GM21825 (cell line): ENCODE results near the gene ERCC2.
"Not testable (repeated sequence)": the region's sequence is repeated elsewhere in the genome, so short reads cannot be mapped to it uniquely, and the experiment has no call there.

Source experiments
- ATAC-seq: cut with Tn5 transposase; IDR thresholded peaks from one replicate; pipeline ENCODE4 v1.9.1; 2021; ENCODE audit warnings: mild to moderate bottlenecking, moderate library complexity; ENCODE audit not compliant: unreplicated experiment

The ERCC2 gene

GRCh38 chr19:45370410-45371204 lies at the start of gene ERCC2:
Gene ERCC2 (minus strand): TSS chr19:45370573. CDS start chr19:45370540, 33 bp downstream.
- ATAC-seq = peak; percentile 94

DNA sequence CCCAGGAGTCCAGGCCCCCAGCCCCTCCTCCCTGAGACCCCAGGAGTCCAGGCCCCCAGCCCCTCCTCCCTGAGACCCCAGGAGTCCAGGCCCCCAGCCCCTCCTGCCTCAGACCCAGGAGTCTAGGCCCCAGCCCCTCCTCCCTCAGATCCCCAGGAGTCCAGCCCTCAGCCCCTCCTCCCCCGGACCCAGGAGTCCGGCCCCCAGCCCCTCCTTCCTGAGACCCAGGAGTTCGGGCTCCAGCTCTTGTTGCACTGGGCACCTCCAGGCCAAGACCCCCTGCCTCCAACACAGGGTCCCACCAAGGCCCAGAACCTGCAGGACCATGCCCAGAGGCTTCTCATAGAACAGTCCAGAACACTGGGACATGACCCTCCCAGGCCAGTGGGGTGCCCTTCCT lies 49.5 kb upstream of the ERCC2 start:
- no peak for ATAC-seq

DNA sequence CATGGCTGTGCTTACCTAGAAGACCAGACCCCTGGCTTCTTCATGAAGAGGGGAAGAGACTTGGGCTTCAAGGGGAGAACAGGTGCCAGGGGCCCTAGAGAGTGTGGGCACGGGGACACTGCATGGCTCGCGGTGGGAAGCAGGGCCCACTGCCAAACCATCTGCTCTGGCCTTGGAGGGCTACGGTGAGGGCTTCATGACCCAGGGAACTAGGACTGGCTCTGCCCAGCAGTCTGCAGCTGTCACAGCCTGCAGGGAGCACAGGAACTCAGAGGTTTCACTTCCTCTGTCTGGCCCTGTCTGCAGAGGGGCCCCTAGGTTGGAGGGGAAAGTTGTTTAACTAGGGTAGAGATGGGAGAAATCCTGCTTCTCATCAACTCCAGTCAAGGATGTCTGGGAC lies 49.0 kb upstream of the ERCC2 start:
- ATAC-seq = peak; percentile 44

- no peak for ATAC-seq
Measured at GRCh38 chr19:45418802-45419201, 48.4 kb upstream of the ERCC2 start.

DNA sequence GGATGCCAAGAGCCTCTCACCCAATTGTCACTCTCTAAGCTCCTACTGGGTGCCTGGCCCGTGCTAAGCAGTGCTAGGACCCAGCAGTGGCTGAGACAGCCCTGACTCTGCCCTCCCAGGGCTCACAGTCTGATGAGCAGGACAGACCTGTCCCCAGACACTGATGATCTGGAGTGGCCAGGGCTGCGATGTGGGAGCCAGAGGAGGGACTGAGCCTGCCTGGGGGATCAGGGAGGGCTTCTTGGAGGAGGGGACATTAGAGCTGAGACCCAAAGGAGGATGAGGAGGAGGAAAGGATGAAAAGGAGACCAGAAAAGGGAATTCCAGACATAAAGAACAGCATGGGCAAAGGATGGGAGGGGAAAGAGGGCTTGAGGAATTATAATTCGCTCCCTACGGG lies 46.8 kb upstream of the ERCC2 start:
- ATAC-seq = no peak

GRCh38 chr19:45414468-45414867 lies 44.1 kb upstream of the ERCC2 start:
- ATAC-seq = no peak

DNA sequence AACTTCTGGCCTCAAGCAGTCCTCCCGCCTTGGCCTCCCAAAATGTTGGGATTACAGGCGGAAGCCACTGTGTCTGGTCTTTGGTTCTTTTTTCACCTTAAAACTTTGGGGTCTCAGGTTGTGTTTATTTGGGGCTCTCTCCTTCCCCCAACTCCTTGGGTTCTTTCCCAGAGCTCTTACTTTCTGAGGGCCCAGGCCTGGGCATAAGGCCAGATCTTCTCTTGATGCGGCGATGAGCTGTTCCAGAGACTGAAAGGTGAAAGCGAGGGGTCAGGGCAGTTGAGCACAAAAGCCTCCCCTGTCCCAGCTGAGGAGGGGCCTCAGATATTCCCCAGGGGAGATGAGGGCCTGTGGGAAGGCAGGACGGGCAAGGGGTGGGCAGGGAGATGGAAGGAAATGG lies 43.1 kb upstream of the ERCC2 start:
- no peak for ATAC-seq

- not testable (repeated sequence) for ATAC-seq
Measured at GRCh38 chr19:45410330-45410729, 40.0 kb upstream of the ERCC2 start.

DNA sequence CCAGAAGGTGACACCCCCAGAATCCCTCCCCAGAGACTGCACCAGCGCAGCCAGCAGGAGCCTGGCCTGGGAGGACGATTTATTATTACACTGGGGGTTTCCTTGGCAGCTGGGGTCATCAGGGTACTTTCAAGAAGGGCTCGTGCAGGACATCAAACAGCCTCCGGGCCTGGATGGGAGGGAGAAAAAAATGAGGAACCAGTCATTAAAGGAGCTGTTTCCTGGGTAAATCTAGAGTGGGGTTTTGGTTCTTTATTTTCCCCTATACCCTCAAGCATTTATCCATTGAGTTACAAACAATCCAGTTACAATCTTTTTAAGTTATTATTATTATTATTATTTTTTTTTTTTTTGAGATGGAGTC lies 39.2 kb upstream of the ERCC2 start:
- no peak for ATAC-seq

- no peak for ATAC-seq
Measured at GRCh38 chr19:45408830-45409556, 38.6 kb upstream of the ERCC2 start.

DNA sequence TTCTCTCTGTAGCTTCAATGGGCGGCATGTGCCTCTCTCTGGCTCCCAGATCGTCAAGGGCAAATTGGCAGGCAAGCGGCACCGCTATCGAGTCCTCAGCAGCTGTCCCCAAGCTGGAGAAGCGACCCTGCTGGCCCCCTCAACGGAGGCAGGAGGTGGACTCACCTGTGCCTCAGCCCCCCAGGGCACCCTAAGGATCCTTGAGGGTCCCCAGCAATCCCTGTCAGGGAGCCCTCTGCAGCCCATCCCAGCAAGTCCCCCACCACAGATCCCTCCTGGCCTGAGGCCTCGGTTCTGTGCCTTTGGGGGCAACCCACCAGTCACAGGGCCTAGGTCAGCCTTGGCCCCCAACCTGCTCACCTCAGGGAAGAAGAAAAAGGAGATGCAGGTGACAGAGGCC lies 37.7 kb upstream of the ERCC2 start:
- no peak for ATAC-seq

GRCh38 chr19:45407585-45407984 lies 37.2 kb upstream of the ERCC2 start:
- ATAC-seq = not testable (repeated sequence)

GRCh38 chr19:45407091-45407375 lies 36.7 kb upstream of the ERCC2 start:
- no peak for ATAC-seq

DNA sequence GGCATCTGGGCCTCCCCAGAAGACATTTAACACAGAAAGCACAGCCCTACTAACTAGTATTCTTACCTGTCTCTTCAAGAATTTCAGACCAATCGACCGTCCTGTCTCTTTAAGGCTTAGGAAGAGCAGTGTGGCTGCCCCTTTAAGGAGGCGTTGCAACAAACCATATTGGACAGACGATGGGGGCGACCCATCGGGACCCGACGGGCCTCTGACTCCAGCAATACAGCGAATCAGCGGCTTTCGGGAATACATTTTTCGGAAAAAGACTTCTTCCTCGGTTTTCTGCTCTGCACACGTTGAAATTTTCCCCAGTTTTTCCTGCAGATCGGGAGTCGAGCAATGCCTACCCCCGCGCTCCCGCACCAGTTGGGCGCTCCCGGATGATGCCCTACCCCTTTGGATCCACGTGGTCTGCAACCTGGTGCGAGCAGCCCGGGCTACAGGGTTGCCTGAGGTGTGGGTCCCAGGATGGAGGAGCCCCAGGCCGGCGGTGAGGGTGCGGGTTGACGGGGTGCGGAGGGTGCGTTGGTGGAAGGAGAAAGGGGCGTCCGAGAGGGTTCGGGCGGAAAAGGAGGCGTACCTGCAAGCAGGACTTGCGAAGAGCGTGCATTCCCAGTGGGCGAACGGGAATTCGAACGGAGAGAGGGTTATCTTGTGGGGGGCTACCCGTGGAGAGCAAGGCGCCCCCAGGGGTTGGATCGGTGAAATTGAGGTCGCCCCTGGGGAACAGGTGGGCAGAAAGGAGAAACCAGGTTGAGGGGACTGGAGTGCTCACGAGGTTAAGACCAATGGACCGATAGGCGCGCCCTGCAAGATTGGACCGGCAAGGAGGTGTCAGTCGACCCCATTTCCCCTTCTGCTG lies 36.1 kb upstream of the ERCC2 start, which contains the start of gene POLR1G:
Gene POLR1G, plus strand, starts transcription at position 419 of the 865 bp plus-strand sequence. Its CDS starts 53 bp downstream, at position 472.
- ATAC-seq = peak; percentile 48

GRCh38 chr19:45405435-45406225 lies 35.3 kb upstream of the ERCC2 start:
- peak; percentile 48 for ATAC-seq

DNA sequence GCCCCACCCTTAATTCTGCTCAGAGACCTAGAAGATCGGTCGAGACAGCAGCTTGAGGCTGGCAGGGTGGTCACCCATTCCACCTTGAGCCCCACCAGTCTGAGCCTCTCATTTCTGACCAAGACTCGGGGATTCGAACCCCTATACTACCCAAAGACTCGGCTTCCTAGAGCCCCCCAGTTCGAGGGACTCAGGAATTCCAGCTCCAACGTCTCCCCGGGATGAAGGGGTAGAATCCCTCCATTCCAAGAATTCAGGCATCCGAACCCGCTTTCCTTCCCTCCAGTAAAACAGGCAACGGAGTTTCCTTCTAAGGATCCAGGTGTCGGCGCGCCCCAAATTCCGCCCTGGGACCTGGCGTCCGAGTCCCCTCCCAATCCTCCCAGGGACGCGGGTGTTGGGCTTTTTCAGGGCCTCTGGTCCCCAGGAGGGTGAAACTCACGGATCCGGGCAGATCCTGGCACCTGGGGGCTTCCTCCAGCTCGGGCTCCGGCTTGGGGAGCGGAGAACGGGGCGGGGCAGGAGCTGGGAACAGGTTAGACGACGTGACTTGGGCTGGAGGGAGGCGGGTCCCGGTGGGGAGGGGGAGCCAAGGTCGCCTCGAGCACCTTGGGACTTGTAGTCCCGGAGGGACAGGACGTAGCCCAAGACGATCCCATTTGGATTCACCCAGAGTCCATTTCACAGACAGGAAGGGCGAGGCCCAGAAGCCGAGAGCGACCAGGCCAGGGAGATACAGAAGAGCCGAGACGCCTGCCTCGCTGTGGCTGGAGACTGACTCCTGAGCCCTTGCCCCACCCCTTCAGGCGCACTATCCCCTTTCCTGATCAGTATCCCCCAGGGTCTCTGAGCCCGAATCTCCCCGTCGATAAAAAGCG lies 34.4 kb upstream of the ERCC2 start, which contains the start of gene PPP1R13L:
Gene PPP1R13L, minus strand, starts transcription at position 513 of the 878 bp plus-strand sequence. CDS start 6,751 bp downstream, outside the sequence.
- ATAC-seq = peak; percentile 20

DNA sequence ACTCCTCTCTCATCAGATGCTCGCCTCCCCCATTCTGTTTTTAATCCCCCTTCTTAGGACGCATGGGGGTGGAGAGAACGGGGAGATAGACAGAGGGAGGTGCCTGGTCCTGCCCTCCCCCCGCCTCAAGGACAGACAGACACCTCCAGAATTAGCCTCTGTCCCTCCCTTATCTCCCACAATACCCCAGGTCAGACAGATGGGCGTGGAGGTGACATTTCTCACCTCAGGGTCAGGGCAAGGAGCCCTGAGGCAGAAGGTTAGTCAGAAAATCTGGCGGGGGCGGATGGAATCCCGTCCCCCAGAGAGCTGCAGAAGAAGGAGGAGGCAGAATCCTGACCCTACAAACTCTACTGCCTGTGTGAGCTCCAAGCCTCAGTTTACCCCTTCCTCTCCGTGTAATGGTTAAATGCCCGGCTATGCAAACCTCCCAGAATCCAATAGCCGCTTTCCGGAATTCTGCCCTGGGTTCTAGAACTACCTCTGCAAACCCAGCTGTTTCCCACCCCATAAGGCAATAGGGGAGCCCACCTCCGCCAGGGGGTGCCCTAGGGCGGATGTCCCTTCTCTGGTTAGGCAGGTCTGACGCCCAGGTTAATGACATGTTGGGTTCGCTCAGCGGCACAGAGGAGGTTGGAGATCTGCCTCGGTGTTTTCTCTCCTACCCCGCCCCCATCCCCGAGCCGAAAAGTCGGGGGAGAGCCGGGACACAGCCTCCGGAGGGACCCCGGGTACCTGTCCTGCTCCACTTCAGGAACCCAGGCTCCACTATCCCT lies 33.6 kb upstream of the ERCC2 start:
- no peak for ATAC-seq

DNA sequence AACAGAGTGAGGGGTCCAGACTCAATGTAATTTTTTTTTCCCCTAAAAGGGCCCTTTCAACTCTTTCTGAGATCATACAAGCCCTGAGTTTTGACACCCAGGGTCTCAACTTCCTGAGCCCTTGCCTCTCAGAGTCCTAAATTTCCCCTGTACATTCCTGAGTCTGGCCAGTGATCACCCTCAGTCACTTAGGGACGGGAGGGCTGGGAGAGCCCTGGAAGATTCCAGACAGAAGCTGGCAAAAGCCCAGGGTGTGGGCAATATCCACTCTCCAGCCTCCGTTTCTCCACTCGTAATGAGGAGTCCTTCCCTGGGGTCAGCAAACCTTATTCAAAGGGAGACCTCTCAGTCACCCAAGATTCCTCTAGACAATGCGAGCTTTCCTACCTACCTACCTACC lies 32.9 kb upstream of the ERCC2 start:
- no peak for ATAC-seq
